IPS-NIHi11 (cell line): ENCODE results near the gene ZFP62.

Experiments
- DNase-seq: peaks from one replicate; pipeline ENCODE4 v3.0.0; 2012; ENCODE audit warnings: mixed read lengths, low spot score

The ZFP62 gene

GRCh38 chr5:180810210-180810958 lies 50.7 kb downstream of the ZFP62 start:
- DNase-seq, result peak; percentile 91

GRCh38 chr5:180809403-180810209 lies 51.5 kb downstream of the ZFP62 start:
- DNase-seq, result peak; percentile 92

- no peak for DNase-seq
These were observed 52.5 kb downstream of the ZFP62 start for GRCh38 chr5:180808461-180809000.

- DNase-seq, result no peak
These were observed 53.2 kb downstream of the ZFP62 start for GRCh38 chr5:180807654-180808414.

GRCh38 chr5:180807046-180807445 lies 54.0 kb downstream of the ZFP62 start:
- DNase-seq, result no peak

GRCh38 chr5:180806351-180807011 lies 54.6 kb downstream of the ZFP62 start:
- no peak for DNase-seq

GRCh38 chr5:180804129-180804618 lies 56.9 kb downstream of the ZFP62 start:
- DNase-seq, result no peak

GRCh38 chr5:180803181-180804128 lies 57.6 kb downstream of the ZFP62 start:
- DNase-seq, result peak; percentile 47

GRCh38 chr5:180802325-180803180 lies 58.5 kb downstream of the ZFP62 start, which contains the start of gene MGAT1:
Gene MGAT1, minus strand, starts transcription at chr5:180802806. Its CDS starts 9,835 bp downstream, at chr5:180792971.
- DNase-seq, result peak; percentile 96

- DNase-seq, result no peak
These were observed 59.3 kb downstream of the ZFP62 start for GRCh38 chr5:180801596-180802324.

GRCh38 chr5:180799902-180800801 lies 60.9 kb downstream of the ZFP62 start:
- DNase-seq, result no peak

GRCh38 chr5:180799194-180799593 lies 61.9 kb downstream of the ZFP62 start:
- peak; percentile 58 for DNase-seq

GRCh38 chr5:180798193-180798592 lies 62.9 kb downstream of the ZFP62 start:
- no peak for DNase-seq
